Measurements from ENCODE around the gene HS3ST4.

DNA sequence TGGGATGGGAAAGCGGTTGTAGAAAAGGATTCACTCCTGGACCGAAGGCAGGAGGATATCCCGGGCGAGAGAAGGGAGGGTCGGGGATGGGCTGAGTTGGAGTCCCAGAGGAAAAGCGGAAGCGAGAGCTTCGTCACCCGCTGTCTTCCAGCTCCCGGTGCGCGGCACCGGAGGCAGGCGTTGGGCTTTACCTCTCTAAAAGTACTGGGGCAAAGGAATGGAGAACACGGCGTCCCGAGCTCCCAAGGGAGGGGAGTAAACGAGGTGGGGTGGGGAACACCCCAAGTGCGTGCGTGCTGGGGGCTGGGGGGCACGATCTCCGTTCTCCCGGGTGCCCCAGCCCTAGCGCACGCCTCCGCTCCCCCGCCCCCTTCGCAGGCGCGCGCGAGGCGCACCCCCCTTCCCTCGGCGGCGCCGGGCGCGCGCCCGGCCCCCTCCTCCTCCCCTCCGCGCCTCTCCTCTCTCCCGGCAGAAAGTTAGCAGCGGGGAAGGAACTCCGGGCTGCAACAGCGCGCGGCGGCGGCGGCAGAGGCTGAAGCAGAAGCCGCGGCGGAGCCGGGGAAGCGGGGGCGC lies at the start of gene HS3ST4:
- peak; percentile 86 for TF ChIP-seq EZH2 (IDR thresholded peaks at IDR 0.05; ENCODE audit: insufficient read depth, poor library complexity, severe bottlenecking)
- no peak for TF ChIP-seq EZH2phosphoT487 (IDR thresholded peaks at IDR 0.05; ENCODE audit: insufficient read depth, low read depth)
